Adrenal gland (tissue), 12 donors: ENCODE results near the gene IL25. TPM values are rescaled to one million over a fixed set of nuclear protein-coding genes. Genes with fewer than 3 reads are reported as not detected.

Source experiments
- DNase-seq, 7 donors: peaks; one replicate each; pipeline ENCODE4 v3.0.0-alpha.2; 2019 to 2020
- H3K27ac ChIP-seq, 5 donors: fragments of 200-600 bp; sonication (generic) in 4 of 5; 1 replicate in 3 of 5; 2 replicates in 2 of 5; pipeline versions ENCODE4 v1.5.1 to v1.8.0; 2016 to 2020; ENCODE audit warnings: mild to moderate bottlenecking in 1 of 5
- H3K27me3 ChIP-seq: fragments of 200-600 bp; 2 replicates; pipeline ENCODE4 v1.8.0; 2021
- H3K36me3 ChIP-seq, 2 donors: fragments of 200-600 bp; replicated peaks in 1 of 2; 1 replicate in 1 of 2; 2 replicates in 1 of 2; pipeline versions ENCODE4 v1.5.1 to v1.8.0; 2018 to 2022
- H3K4me1 ChIP-seq, 2 donors: fragments of 200-600 bp; replicated peaks in 1 of 2; 1 replicate in 1 of 2; 2 replicates in 1 of 2; pipeline versions ENCODE4 v1.5.1 to v1.8.0; 2018 to 2021
- H3K4me3 ChIP-seq, 4 donors: fragments of 200-600 bp; sonication (generic) in 3 of 4; one replicate each; pipeline ENCODE4 v1.5.1; 2016 to 2018
- H3K9me3 ChIP-seq, 3 donors: fragments of 200-600 bp; sonication (generic) in 1 of 3; replicated peaks in 1 of 3; 1 replicate in 2 of 3; 2 replicates in 1 of 3; pipeline versions ENCODE4 v1.5.1 to v1.8.0; 2016 to 2021
- CTCF ChIP-seq, 6 experiments: fragments of 450-650 bp in 4 of 6; fragments of 200-600 bp in 2 of 6; sonication (generic) in 1 of 6; IDR thresholded peaks; 1 replicate in 5 of 6; 2 replicates in 1 of 6; pipeline versions ENCODE4 v1.5.1 to v1.8.0; 2016 to 2021; ENCODE audit warnings: antibody characterized with exemption in 6 of 6, mild to moderate bottlenecking in 2 of 6, moderate library complexity in 1 of 6
- POLR2A ChIP-seq, 2 donors: fragments of 450-650 bp; IDR thresholded peaks; one replicate each; pipeline ENCODE4 v1.6.1; 2017; ENCODE audit warnings: antibody characterized with exemption in 2 of 2, mild to moderate bottlenecking in 2 of 2, moderate library complexity in 1 of 2
- WGBS, 4 donors: extraction: QIAGEN DNeasy Blood & Tissue Kit in 2 of 4; methylation state at CpG; one replicate each; pipeline versions ENCODE4 v1.1.5 to v1.1.7; 2013 to 2017; 5-methylcytosine and 5-hydroxymethylcytosine counted together
- intact Hi-C, 2 donors: fragments of 100-400 bp; cut with DNase I; formaldehyde crosslinking; loops; one replicate each; pipeline versions ENCODE4 v1.14.1 to v1.15.0; 2022 to 2023
- polyA plus RNA-seq, 3 donors: library from polyadenylated mRNA; stranded (reverse); fragments of 200-250 nt in 2 of 3; fragments of 350-450 nt in 1 of 3; fragmentation: Illumina TruSeq in 1 of 3; extraction: RNeasy Lipid Tissue Mini Kit (QIAGEN cat#74804) in 1 of 3; gene quantifications; one replicate each; pipeline ENCODE4 v1.2.3, GENCODE V29; 2013 to 2014
- total RNA-seq, 9 donors: library from RNA; depleted of rRNA in 4 of 9; stranded (reverse); fragments of >200 nt in 4 of 9; fragments of 120-200 nt in 1 of 9; fragmentation: NEBNext Ultra II Directional in 1 of 9; extraction: Animal tissue kit (Norgen Biotek cat#: 25700) in 1 of 9; gene quantifications; one replicate each; pipeline versions ENCODE4 v1.1.0 to v1.2.4, GENCODE V29; 2013 to 2023
- donor health status: healthy with polysubstance abuse.
- donor health status: Bipolar disorder and iron deficiency.
- donor health status: DM: yes; HTN: yes; CAD: no.
- donor health status: DM: no; HTN: no; CAD: no.
- donor health status: DM: no; HTN: no; CAD: no.
- donor health status: DM: yes; HTN: yes; CAD: no.

IL25 gene
- total and polyA plus RNA-seq, 12 donors, result 0.10 TPM; not detected in 11

- Histone ChIP-seq H3K36me3 (no peaks in the 10 kb centered on the region), H3K27ac (no peak overlapping the region), H3K4me1 (no peaks in the 10 kb centered on the region), H3K4me3 (no peak overlapping the region), H3K9me3 (no peaks in the 10 kb centered on the region), H3K27me3 (no peaks in the 10 kb centered on the region)
- intact Hi-C loops, result loop anchor here (10.0 kb wide), 2 partner anchors 125 to 225 kb away; partner anchors contain the start of genes AP1G2 (in 1 of the 2) and NGDN (in 1 of the 2)
- DNase-seq, result peak in 1 of 7 donors; percentile 1
- 61 to 70% (median 68%) methylated on average over 1 of the region's 1 CpG for WGBS, 4 donors
- TF ChIP-seq POLR2A (IDR thresholded peaks at IDR 0.05) (no peak), CTCF (IDR thresholded peaks at IDR 0.05) (no peak)
Measured at GRCh38 chr14:23339506-23340268, 32.9 kb upstream of the IL25 start.

- intact Hi-C loops, result loop anchor here in 1 of 2 donors (10.0 kb wide), 1 partner anchor 120 kb away; the partner anchor contains the start of gene NGDN
Measured at GRCh38 chr14:23344481-23344880, 28.1 kb upstream of the IL25 start.

GRCh38 chr14:23345987-23346692 is 26.5 kb upstream of the IL25 start:
- intact Hi-C loops, result loop anchor here in 1 of 2 donors (10.0 kb wide), 1 partner anchor 119 kb away; the partner anchor contains the start of gene NGDN
- H3K4me3 ChIP-seq, result no peak overlapping the region
- 67 to 83% (median 75%) methylated on average over 9 to 13 of the region's 13 CpGs for WGBS, 4 donors
- DNase-seq, result peak in 1 of 7 donors; percentile 49
- H3K27ac ChIP-seq, result no peak overlapping the region
- no peaks in the 10 kb centered on the region for H3K27me3 ChIP-seq
- no peaks in the 10 kb centered on the region for H3K9me3 ChIP-seq
- H3K36me3 ChIP-seq, result no peaks in the 10 kb centered on the region
- H3K4me1 ChIP-seq, result no peaks in the 10 kb centered on the region
- TF ChIP-seq CTCF (IDR thresholded peaks at IDR 0.05), result no peak
- TF ChIP-seq POLR2A (IDR thresholded peaks at IDR 0.05), result no peak

More at GRCh38 chr14:23344481-23344880, 28.1 kb upstream of the IL25 start:
- Histone ChIP-seq H3K4me1 (no peaks in the 10 kb centered on the region), H3K27ac (no peak overlapping the region), H3K36me3 (no peaks in the 10 kb centered on the region), H3K27me3 (no peaks in the 10 kb centered on the region), H3K9me3 (no peaks in the 10 kb centered on the region), H3K4me3 (no peak overlapping the region)
- no peak for TF ChIP-seq POLR2A (IDR thresholded peaks at IDR 0.05)
- WGBS, 4 donors, result 50 to 65% (median 62%) methylated on average over 3 of the region's 3 CpGs
- peak in 1 of 7 donors; percentile 34 for DNase-seq

- no peak overlapping the region for H3K4me3 ChIP-seq
Measured at GRCh38 chr14:23346693-23347405, 25.8 kb upstream of the IL25 start.

More at GRCh38 chr14:23346693-23347405, 25.8 kb upstream of the IL25 start:
- H3K36me3 ChIP-seq, result no peaks in the 10 kb centered on the region
- H3K27me3 ChIP-seq, result peaks cover 5% of the 10 kb centered on the region
- no peak overlapping the region for H3K27ac ChIP-seq
- WGBS, 4 donors, result 76 to 85% (median 84%) methylated on average over 7 to 27 of the region's 27 CpGs
- H3K4me1 ChIP-seq, result peaks cover 1 to 3% of the 10 kb centered on the region in 2 donors
- intact Hi-C loops, result loop anchor here in 1 of 2 donors (10.0 kb wide), 1 partner anchor 118 kb away; the partner anchor contains the start of gene NGDN
- no peak for TF ChIP-seq POLR2A (IDR thresholded peaks at IDR 0.05)
- no peak for DNase-seq
- no peaks in the 10 kb centered on the region for H3K9me3 ChIP-seq
